Activated B cell treated with CpG ODN at 0.5 μM for 24 hours (primary cell): Measurements from ENCODE around the gene PLAAT1. TPM values are rescaled to one million over a fixed set of nuclear protein-coding genes. Genes with fewer than 3 reads are reported as not detected.

ENCODE experiments used
- ATAC-seq: fragments of 200-7000 bp; cut with Tn5 transposase; one replicate; pipeline ENCODE4 v1.10.0; 2021; ENCODE audit warnings: low read depth, mild to moderate bottlenecking, moderate library complexity
- CTCF ChIA-PET: fragments of 350-600 bp; sonication (Branson Sonifier 250); formaldehyde crosslinking; loops from one replicate; lab custom pipeline; 2021; ENCODE audit warnings: antibody characterized with exemption; lab: Charles Lee
- POLR2A ChIA-PET: fragments of 350-600 bp; sonication (Branson Sonifier 250); formaldehyde crosslinking; loops from one replicate; lab custom pipeline; 2021; ENCODE audit warnings: antibody characterized with exemption; lab: Charles Lee
- DNase-seq: peaks from one replicate; pipeline ENCODE4 v3.0.0; 2022
- H3K27ac Mint-ChIP-seq: one replicate; pipeline ENCODE4 v1.8.0; 2020; ENCODE audit warnings: mixed read lengths
- H3K27me3 Mint-ChIP-seq: one replicate; pipeline ENCODE4 v1.8.0; 2021; ENCODE audit warnings: mixed read lengths
- H3K36me3 Mint-ChIP-seq: one replicate; pipeline ENCODE4 v1.8.0; 2021; ENCODE audit warnings: low read depth, mixed read lengths
- H3K4me1 Mint-ChIP-seq: one replicate; pipeline ENCODE4 v1.8.0; 2021; ENCODE audit warnings: mixed read lengths
- H3K4me3 Mint-ChIP-seq: one replicate; pipeline ENCODE4 v1.8.0; 2020; ENCODE audit warnings: mild to moderate bottlenecking, mixed read lengths
- H3K9me3 Mint-ChIP-seq: one replicate; pipeline ENCODE4 v1.8.0; 2020; ENCODE audit warnings: mixed read lengths
- intact Hi-C: fragments of 100-400 bp; cut with micrococcal nuclease; formaldehyde crosslinking; loops from one replicate; pipeline ENCODE4 v1.15.1; 2024
- total RNA-seq: library from RNA; stranded (reverse); gene quantifications from 2 replicates; pipeline ENCODE4 v1.2.3, GENCODE V29; 2022
- TF ChIP-seq, protein P1 (sequence below): fragments of 200-600 bp; IDR thresholded peaks from one replicate; pipeline ENCODE4 v1.8.0; 2022; ENCODE audit warnings: antibody characterized with exemption, mild to moderate bottlenecking

PLAAT1 gene
- total RNA-seq, 1 donor from 2014 or later = not detected

DNA sequence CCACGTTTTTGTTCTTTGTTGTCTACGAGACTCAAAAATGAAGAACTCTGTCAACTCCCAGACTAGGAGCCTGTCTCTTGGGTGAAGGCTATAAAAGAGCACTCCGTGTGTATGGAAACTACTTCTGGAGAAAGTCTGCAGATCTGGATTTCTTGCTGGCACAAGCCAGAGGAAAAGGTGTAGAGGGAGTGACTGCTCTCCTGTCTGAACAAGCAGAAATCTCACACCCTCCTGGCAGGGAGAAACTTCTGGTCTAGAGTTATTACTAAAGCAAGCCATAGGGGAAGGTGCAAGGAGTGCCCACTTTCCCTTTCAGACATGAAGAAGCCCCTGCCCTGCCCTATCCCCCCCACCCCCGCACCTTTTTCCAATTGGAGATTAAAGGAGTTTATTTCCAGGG lies 9.5 kb downstream of the PLAAT1 start:
- DNase-seq = no peak
- no peak overlapping the region for H3K27ac Mint-ChIP-seq
- H3K4me3 Mint-ChIP-seq = no peak overlapping the region
- TF ChIP-seq, protein P1, sequence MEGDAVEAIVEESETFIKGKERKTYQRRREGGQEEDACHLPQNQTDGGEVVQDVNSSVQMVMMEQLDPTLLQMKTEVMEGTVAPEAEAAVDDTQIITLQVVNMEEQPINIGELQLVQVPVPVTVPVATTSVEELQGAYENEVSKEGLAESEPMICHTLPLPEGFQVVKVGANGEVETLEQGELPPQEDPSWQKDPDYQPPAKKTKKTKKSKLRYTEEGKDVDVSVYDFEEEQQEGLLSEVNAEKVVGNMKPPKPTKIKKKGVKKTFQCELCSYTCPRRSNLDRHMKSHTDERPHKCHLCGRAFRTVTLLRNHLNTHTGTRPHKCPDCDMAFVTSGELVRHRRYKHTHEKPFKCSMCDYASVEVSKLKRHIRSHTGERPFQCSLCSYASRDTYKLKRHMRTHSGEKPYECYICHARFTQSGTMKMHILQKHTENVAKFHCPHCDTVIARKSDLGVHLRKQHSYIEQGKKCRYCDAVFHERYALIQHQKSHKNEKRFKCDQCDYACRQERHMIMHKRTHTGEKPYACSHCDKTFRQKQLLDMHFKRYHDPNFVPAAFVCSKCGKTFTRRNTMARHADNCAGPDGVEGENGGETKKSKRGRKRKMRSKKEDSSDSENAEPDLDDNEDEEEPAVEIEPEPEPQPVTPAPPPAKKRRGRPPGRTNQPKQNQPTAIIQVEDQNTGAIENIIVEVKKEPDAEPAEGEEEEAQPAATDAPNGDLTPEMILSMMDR = no peak
- H3K36me3 Mint-ChIP-seq = peaks cover 3% of the 10 kb centered on the region
- H3K27me3 Mint-ChIP-seq = peaks cover 5% of the 10 kb centered on the region
- no peak for ATAC-seq
- peaks cover 26% of the 10 kb centered on the region for H3K9me3 Mint-ChIP-seq
- intact Hi-C loops = no loop called here
- H3K4me1 Mint-ChIP-seq = no peaks in the 10 kb centered on the region
- ChIA-PET POLR2A (no interaction called here), CTCF (no interaction called here)

GRCh38 chr3:193253986-193254660 lies 13.1 kb downstream of the PLAAT1 start:
- Mint-ChIP-seq H3K27me3 (peaks cover 9% of the 10 kb centered on the region), H3K27ac (no peak overlapping the region), H3K4me1 (no peaks in the 10 kb centered on the region), H3K4me3 (no peak overlapping the region), H3K36me3 (peaks cover under 1% of the 10 kb centered on the region), H3K9me3 (peaks cover 11% of the 10 kb centered on the region)
- ATAC-seq (no peak), DNase-seq (no peak)
- intact Hi-C loops = no loop called here
- TF ChIP-seq, protein P1 = no peak
- POLR2A ChIA-PET = no interaction called here
- CTCF ChIA-PET = no interaction called here

DNA sequence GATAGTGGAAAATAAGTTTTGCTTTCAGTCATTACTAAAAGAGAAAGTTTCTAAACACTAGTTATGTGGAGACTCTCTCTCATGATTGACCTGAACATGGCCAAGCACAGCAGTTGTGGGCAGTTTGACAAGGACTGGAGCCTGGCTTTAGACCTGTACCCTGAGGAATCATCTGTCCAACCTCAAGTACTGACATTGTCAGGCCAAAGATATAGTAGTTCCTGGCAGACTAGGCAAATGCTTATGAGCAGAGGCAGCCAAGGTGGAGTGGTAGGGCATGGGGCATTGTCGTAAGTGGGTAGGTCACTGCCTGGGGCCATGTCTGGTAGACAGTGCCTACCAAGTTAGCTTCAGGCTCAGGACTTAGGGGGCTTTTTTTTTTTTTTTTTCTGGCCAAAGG lies 20.9 kb downstream of the PLAAT1 start:
- DNase-seq (no peak), ATAC-seq (no peak)
- CTCF ChIA-PET = no interaction called here
- no peaks in the 10 kb centered on the region for H3K36me3 Mint-ChIP-seq
- POLR2A ChIA-PET = no interaction called here
- H3K27ac Mint-ChIP-seq = no peak overlapping the region
- H3K4me1 Mint-ChIP-seq = no peaks in the 10 kb centered on the region
- H3K9me3 Mint-ChIP-seq = no peaks in the 10 kb centered on the region
- H3K27me3 Mint-ChIP-seq = peaks cover 2% of the 10 kb centered on the region
- H3K4me3 Mint-ChIP-seq = no peak overlapping the region
- TF ChIP-seq, protein P1 = no peak
- intact Hi-C loops = no loop called here

- POLR2A ChIA-PET = no interaction called here
Observed at GRCh38 chr3:193262707-193263106, 21.7 kb downstream of the PLAAT1 start.

GRCh38 chr3:193269343-193270028 lies 28.5 kb downstream of the PLAAT1 start:
- Mint-ChIP-seq H3K27ac (no peak overlapping the region), H3K9me3 (no peaks in the 10 kb centered on the region), H3K36me3 (no peaks in the 10 kb centered on the region), H3K4me1 (peaks cover under 1% of the 10 kb centered on the region), H3K4me3 (no peak overlapping the region), H3K27me3 (no peaks in the 10 kb centered on the region)
- POLR2A ChIA-PET = no interaction called here
- intact Hi-C loops = no loop called here
- CTCF ChIA-PET = no interaction called here
- no peak for DNase-seq
- no peak for ATAC-seq
- TF ChIP-seq, protein P1 = no peak

More at GRCh38 chr3:193262707-193263106, 21.7 kb downstream of the PLAAT1 start:
- Mint-ChIP-seq H3K4me3 (no peak overlapping the region), H3K9me3 (no peaks in the 10 kb centered on the region), H3K27me3 (no peaks in the 10 kb centered on the region), H3K4me1 (no peaks in the 10 kb centered on the region), H3K27ac (no peak overlapping the region), H3K36me3 (no peaks in the 10 kb centered on the region)
- DNase-seq (no peak), ATAC-seq (no peak)
- intact Hi-C loops = no loop called here
- TF ChIP-seq, protein P1 = no peak
- CTCF ChIA-PET = no interaction called here
